Amygdala (tissue), 56 donors: ENCODE data around the gene SLC27A5.
"Not testable (repeated sequence)": the region's sequence is repeated elsewhere in the genome, so short reads cannot be mapped to it uniquely, and the experiment has no call there.

Source experiments
- DNase-seq, 56 donors: peaks; one replicate each; lab custom pipeline; 2025; lab: John Stamatoyannopoulos, UW

Gene SLC27A5

GRCh38 chr19:58550362-58551122 lies 38.8 kb upstream of the SLC27A5 start:
- DNase-seq, result no peak

DNA sequence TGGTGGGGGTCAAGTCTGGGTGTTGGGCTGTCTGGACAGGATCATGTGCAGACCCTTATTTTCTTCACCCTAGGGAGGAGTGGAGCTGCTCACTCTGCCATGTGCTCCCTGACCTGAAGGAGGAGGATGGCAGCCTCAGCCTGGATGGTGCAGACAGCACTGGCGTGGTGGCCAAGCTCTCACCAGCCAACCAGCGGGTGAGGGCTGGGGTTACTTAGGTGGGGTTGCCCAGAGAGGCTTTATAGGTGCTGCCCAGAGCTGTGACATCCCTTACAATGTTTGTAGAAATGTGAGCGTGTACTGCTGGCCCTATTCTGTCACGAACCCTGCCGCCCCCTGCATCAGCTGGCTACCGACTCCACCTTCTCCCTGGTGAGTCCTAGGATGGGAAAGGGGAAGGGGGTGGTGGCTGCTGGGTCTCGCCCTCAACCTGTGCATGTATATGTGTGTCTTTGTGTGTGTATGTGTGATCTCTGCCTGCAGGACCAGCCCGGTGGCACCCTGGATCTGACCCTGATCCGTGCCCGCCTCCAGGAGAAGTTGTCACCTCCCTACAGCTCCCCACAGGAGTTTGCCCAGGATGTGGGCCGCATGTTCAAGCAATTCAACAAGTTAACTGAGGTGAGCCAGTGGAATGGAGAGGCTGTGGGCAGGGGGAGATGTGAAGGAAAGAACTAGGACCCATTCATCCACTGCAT lies 38.0 kb upstream of the SLC27A5 start:
- no peak for DNase-seq

GRCh38 chr19:58548859-58549663 lies 37.3 kb upstream of the SLC27A5 start:
- no peak for DNase-seq

DNA sequence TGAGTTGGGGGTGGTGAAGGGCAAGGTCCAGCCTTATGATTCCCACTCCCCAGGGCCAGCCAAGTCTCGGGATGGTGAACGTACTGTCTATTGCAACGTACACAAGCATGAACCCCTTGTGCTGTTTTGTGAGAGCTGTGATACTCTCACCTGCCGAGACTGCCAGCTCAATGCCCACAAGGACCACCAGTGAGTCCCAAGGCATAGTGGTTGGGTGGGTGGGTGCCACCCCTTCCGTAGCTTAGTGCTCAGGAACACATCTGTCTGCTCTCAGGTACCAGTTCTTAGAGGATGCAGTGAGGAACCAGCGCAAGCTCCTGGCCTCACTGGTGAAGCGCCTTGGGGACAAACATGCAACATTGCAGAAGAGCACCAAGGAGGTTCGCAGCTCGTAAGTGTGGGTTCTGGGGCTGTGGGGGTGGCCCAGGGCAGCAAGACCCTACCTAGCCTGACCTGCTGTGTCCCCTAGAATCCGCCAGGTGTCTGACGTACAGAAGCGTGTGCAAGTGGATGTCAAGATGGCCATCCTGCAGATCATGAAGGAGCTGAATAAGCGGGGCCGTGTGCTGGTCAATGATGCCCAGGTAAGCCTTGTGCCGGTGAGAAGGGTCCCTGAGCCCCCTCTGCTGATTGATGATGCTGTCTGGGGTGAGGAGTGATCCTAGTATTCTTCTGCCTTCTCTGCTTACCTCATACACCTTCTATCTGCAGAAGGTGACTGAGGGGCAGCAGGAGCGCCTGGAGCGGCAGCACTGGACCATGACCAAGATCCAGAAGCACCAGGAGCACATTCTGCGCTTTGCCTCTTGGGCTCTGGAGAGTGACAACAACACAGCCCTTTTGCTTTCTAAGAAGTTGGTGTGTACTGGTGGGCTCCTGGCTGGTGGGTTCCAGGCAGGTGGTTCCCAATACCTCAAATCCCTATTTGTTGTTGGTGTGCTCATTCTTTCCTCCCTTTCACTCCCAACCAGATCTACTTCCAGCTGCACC lies 35.8 kb upstream of the SLC27A5 start:
- no peak for DNase-seq

GRCh38 chr19:58546019-58546530 lies 34.3 kb upstream of the SLC27A5 start:
- DNase-seq, result no peak

DNA sequence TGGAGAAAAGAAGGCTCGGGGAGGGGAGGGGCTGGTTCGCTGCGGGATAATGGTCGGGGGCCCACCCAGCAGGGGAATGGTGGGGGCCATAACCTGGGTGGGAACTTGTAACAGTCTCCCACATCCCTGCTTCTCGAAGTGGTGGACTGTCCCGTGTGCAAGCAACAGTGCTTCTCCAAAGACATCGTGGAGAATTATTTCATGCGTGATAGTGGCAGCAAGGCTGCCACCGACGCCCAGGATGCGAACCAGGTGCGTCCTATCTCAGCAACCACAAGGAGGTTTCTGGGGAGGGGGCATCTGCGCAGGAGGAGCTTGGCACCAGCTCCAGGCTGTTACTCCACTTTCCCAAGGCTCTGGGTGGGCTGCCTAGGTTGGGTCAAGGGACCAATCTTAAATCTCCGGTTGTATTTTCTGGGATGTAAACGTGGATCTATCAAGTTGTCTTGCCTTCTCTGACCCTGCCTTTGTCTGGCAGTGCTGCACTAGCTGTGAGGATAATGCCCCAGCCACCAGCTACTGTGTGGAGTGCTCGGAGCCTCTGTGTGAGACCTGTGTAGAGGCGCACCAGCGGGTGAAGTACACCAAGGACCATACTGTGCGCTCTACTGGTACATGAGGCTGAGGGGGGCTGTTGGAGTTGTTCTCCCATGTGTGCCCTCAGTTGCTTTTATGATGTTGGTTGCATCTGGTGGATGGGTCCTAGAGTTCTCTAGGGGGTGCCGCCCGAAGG lies 33.7 kb upstream of the SLC27A5 start:
- DNase-seq, result no peak

GRCh38 chr19:58544591-58545285 lies 32.9 kb upstream of the SLC27A5 start:
- DNase-seq, result no peak

DNA sequence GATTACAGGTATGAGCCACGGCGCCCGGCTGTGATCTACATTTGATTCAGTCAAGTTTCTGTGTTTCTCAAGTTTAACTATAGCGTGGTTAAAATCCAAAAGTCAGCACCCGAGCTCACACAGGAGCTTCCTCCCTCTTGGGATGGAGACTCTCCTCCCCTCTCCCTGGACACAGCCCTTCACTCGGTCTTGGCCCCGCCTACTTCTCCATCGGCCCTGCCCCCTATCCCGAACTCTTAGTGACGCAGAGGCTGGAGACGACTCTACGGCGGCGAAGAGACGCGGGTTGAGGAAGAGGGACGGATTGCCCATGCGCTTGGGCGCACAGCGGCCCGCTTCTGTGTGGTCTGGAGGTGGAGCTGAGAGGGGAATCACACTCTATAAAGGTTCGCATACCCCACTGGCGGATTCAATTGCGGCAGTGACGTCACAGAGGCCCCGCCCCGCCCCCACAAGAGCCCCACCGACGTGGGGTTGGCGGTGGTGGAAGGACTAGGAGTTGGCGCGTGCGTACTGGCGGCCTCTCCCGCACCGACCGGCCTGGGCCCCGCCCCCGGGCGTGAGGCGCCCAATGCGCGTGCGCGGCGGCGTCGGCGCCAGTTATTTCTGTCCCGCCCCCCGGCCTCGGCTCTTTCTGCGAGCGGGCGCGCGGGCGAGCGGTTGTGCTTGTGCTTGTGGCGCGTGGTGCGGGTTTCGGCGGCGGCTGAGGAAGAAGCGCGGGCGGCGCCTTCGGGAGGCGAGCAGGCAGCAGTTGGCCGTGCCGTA lies 32.2 kb upstream of the SLC27A5 start, which contains the start of gene TRIM28:
Gene TRIM28, plus strand, starts transcription at position 239 of the 765 bp plus-strand sequence. CDS start 694 bp downstream, outside the sequence.
- DNase-seq, result no peak

DNA sequence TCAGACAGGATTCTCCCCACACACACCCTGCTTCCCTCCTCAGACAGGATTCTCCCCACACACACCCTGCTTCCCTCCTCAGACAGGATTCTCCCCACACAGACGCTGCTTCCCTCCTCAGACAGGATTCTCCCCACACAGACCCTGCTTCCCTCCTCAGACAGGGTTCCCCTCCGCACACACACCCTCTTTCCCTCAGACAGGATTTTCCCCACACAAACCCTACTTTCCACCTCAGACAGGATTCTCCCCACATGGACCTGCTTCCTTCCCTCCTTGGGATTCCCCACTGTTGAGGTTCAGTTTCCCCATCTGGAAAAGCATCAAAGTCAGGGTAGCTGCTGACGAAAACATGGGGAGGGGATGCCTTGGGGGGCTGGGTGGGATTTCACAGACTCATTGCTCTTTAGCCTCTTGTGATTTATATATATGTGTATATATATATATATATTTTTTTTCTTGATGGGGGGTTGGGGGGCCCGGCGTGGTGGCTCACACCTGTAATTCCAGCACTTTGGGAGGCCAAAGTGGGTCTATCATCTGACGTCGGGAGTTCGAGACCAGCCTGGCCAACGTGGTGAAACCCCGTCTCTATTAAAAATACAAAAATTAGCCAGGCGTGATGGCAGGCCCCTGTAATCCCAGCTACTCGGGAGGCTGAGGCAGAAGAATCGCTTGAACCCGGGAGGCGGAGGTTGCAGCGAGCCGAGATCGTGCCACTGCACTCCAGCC lies 31.0 kb upstream of the SLC27A5 start:
- DNase-seq, result not testable (repeated sequence)

GRCh38 chr19:58539169-58539559 lies 27.4 kb upstream of the SLC27A5 start:
- not testable (repeated sequence) for DNase-seq

DNA sequence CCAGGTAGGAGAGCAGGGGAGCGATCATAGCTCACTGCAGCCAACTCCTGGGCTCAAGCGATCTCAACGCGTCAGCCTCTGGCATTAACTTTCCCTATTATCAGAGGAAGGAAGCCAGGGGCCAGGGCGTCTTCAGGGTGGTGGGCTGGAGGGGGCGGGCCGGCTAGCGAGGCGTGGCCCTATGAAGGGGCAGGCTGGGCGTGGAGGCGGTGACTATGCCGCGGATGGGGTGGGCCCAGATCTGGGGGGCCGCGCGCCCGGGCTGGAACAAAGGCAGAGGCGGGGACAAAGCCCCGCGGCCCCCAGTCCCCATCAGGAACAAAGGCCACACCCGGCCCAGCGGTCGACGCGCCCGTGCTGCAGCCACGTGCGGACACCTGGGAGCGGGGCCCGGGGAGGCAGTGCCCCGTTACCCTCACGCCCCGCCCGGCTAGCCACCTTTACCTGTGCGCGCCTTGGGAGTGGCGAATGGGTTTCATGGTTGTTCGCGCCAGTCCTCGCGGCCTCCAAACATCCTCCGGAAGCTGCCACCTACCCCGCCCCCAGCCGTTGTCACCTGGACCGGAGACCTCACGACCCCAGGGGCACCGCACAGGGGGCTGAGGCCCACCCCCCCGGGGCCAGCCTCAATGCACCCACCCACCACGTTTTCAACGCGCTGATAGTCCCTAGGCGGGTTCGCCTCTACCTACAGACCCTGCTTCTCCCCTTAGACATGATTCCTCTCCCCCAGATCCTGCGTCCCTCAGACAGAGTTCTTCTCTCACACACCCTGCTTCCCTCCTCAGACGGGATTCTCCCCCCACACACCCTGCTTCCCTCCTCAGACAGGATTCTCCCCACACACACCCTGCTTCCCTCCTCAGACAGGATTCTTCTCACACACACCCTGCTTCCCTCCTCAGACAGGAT lies 26.7 kb upstream of the SLC27A5 start:
- DNase-seq, result no peak

- DNase-seq, result no peak
Measured at GRCh38 chr19:58536852-58537798, 25.3 kb upstream of the SLC27A5 start.

DNA sequence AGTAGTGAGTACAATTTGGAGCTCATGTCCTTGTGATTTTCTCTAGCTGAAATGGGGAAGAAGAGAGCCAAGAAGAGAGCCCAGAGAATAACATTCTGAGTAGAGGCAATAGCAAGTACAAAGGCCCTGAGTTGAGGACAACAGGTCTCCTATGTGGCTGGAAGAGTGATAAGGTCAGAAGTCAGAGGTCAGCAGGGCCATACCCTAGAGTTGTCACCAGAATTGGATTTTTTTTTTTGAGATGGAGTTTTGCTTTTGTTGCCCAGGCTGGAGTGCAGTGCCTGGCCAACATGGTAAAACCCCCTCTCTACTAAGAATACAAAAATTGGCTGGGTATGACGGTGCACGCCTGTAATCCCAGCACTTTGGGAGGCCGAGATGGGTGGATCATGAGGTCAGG lies 24.1 kb upstream of the SLC27A5 start:
- no peak for DNase-seq

DNA sequence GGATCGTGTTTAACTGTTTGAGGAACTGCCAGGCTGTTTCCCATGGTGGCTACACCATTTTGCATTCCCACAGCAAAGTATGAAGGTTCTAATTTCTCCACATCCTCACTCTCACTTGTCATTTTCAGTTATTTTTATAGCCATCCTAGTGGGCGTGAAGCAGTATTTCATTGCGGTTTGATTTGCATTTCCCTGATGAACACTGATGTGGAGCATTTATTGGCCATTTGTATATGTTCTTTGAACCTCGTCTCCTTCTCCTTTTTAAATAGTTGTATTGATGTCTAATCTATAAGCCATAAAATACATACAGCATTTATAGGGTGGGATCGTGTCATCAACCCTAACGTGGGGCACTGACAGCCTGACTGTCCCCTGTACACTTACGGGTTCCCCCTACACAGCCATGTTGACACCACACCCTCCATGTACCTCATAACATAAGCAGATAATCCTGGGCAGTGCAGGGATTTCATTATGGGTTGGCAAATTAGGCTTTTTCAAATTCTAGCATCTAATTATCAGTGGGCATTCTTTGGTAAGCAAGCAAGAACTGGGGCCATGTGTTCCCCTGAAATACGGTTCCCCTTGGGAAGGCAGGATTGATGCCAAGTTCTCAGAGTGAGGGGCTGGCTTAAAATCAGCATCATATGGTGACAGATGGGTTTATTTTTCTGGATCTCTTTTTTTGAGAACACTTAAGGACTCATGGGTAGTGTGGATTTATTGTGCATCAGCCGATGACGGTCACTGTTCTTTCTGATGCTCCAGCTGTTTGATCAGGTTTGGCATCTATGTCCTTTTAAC lies 19.4 kb upstream of the SLC27A5 start:
- DNase-seq, result no peak
